Measurements from ENCODE around the gene MRPS22. TPM values are rescaled to one million over a fixed set of nuclear protein-coding genes. Genes with fewer than 3 reads are reported as not detected.

MRPS22 gene
- total RNA-seq, 1 experiment from 2014 or later = 95.1 TPM

GRCh38 chr3:139309061-139309591, 34.7 kb upstream of the MRPS22 start:
- intact Hi-C loops (cut with micrococcal nuclease) = no loop called here
- Histone ChIP-seq H3K9me3 (ENCODE audit: control insufficient read depth in 1 of 2, insufficient read depth in 1 of 2, low read depth in 1 of 2, low read length in 2 of 2) (no peaks in the 10 kb centered on the region), H3K4me3 (replicated peaks in 1 of 2; ENCODE audit: low read depth in 1 of 2, low read length in 2 of 2) (0 out of 4 replicates have a peak overlapping the region, but pooled peaks of 1 of the 2 experiments have one; percentile 11), H3K4me2 (ENCODE audit: low read length) (peak overlapping the region; percentile 67), H3K27me3 (ENCODE audit: insufficient read depth, low read length) (no peaks in the 10 kb centered on the region), H3K27ac (ENCODE audit: low read depth, low read length) (peak overlapping the region; percentile 99), H3K4me1 (ENCODE audit: control insufficient read depth in 1 of 2, insufficient read depth in 2 of 2, low read length in 2 of 2) (peaks cover 84 to 96% of the 10 kb centered on the region in 2 experiments), H3K79me2 (ENCODE audit: insufficient read depth, low read length) (peaks cover 10% of the 10 kb centered on the region; the same call in 1 of the 2 replicates), H3K9ac (ENCODE audit: low read length) (peak overlapping the region; percentile 71), H3K36me3 (ENCODE audit: control insufficient read depth in 1 of 2, insufficient read depth in 2 of 2, low read length in 2 of 2) (no peaks in the 10 kb centered on the region), H4K20me1 (ENCODE audit: insufficient read depth) (no peaks in the 10 kb centered on the region), H2AFZ (ENCODE audit: low read depth, low read length, poor library complexity, severe bottlenecking) (no peak overlapping the region), H3K9me2 (ENCODE audit: insufficient read depth) (no peaks in the 10 kb centered on the region)
- BruUV-seq (replicated peaks) = no TSS peak
- no peak for TF ChIP-seq EZH2phosphoT487 (IDR thresholded peaks at IDR 0.05; ENCODE audit: borderline replicate concordance)
- 0 out of 2 replicates have a peak, but pooled peaks have one; percentile 13 for TF ChIP-seq ZFX (IDR thresholded peaks at IDR 0.05)
- peak; percentile 51 for TF ChIP-seq TCF7L2 (IDR thresholded peaks at IDR 0.05; ENCODE audit: borderline replicate concordance, extremely low read depth, insufficient read depth, insufficient read length)
- peak; percentile 5; the same call in 1 of the 2 replicates for ATAC-seq
- DNase-seq (ENCODE audit: low read depth, low spot score) = no peak
- ChIA-PET POLR2A (interaction anchor here (5.0 to 15.9 kb wide), 2 partner anchors 8 to 10 kb away, joined by 34 to 198 read pairs; no protein-coding TSS in a partner anchor), RAD21 (ENCODE audit: low non-redundant PET in 1 of 2, low total read pairs in 2 of 2, uncharacterized antibody in 2 of 2, unreplicated experiment in 2 of 2) (interaction anchor here in 1 of 2 experiments (1.9 kb wide), 1 partner anchor 196 kb away, joined by 9 read pairs; no protein-coding TSS in a partner anchor), CTCF (no interaction called here)

- Histone ChIP-seq H3K27ac (ENCODE audit: low read depth, low read length) (peak overlapping the region; percentile 99), H3K9ac (ENCODE audit: low read length) (peak overlapping the region; percentile 71), H3K9me2 (ENCODE audit: insufficient read depth) (no peaks in the 10 kb centered on the region), H3K4me1 (ENCODE audit: control insufficient read depth in 1 of 2, insufficient read depth in 2 of 2, low read length in 2 of 2) (peaks cover 85 to 98% of the 10 kb centered on the region in 2 experiments), H3K79me2 (ENCODE audit: insufficient read depth, low read length) (peaks cover 10% of the 10 kb centered on the region; the same call in 1 of the 2 replicates), H3K4me2 (ENCODE audit: low read length) (peak overlapping the region; percentile 67), H4K20me1 (ENCODE audit: insufficient read depth) (no peaks in the 10 kb centered on the region), H3K36me3 (ENCODE audit: control insufficient read depth in 1 of 2, insufficient read depth in 2 of 2, low read length in 2 of 2) (no peaks in the 10 kb centered on the region), H2AFZ (ENCODE audit: low read depth, low read length, poor library complexity, severe bottlenecking) (no peak overlapping the region), H3K9me3 (ENCODE audit: control insufficient read depth in 1 of 2, insufficient read depth in 1 of 2, low read depth in 1 of 2, low read length in 2 of 2) (no peaks in the 10 kb centered on the region), H3K27me3 (ENCODE audit: insufficient read depth, low read length) (no peaks in the 10 kb centered on the region), H3K4me3 (replicated peaks in 1 of 2; ENCODE audit: low read depth in 1 of 2, low read length in 2 of 2) (peak overlapping the region in 1 of 2 experiments; percentile 11; a peak in 1 of 4 replicates)
- ChIA-PET RAD21 (ENCODE audit: low non-redundant PET in 1 of 2, low total read pairs in 2 of 2, uncharacterized antibody in 2 of 2, unreplicated experiment in 2 of 2) (interaction anchor here (1.1 to 1.9 kb wide), 4 partner anchors 8 to 197 kb away, joined by 3 to 9 read pairs (median 5); no protein-coding TSS in a partner anchor), CTCF (interaction anchor here (0.6 to 2.1 kb wide), 6 partner anchors 8 to 198 kb away, joined by 3 to 25 read pairs (median 6); no protein-coding TSS in a partner anchor), POLR2A (interaction anchor here (1.1 to 15.9 kb wide), 3 partner anchors 9 to 12 kb away, joined by 4 to 198 read pairs (median 34); no protein-coding TSS in a partner anchor)
- TF ChIP-seq ZFX (IDR thresholded peaks at IDR 0.05) (no peak), TCF7L2 (IDR thresholded peaks at IDR 0.05; ENCODE audit: borderline replicate concordance, extremely low read depth, insufficient read depth, insufficient read length) (no peak), ZNF274 (IDR thresholded peaks at IDR 0.05; ENCODE audit: low read depth, low read length) (no peak), SIN3A (IDR thresholded peaks at IDR 0.05; ENCODE audit: low read depth) (no peak), RAD21 (IDR thresholded peaks at IDR 0.05; ENCODE audit: low read depth) (no peak), CEBPB (IDR thresholded peaks at IDR 0.05; ENCODE audit: low read depth) (no peak), POLR2A (IDR thresholded peaks at IDR 0.05; ENCODE audit: borderline replicate concordance, extremely low read depth, insufficient read depth, insufficient read length) (no peak), CBX3 (IDR thresholded peaks at IDR 0.05; ENCODE audit: low read depth) (no peak), FOSL1 (IDR thresholded peaks at IDR 0.05; ENCODE audit: low read depth) (no peak), SRF (IDR thresholded peaks at IDR 0.05; ENCODE audit: low read depth) (no peak), POLR2AphosphoS5 (IDR thresholded peaks at IDR 0.05; ENCODE audit: low read depth, low read length) (no peak), ZBTB33 (IDR thresholded peaks at IDR 0.05; ENCODE audit: extremely low read depth, insufficient replicate concordance, low read length) (no peak), YY1 (IDR thresholded peaks at IDR 0.05; ENCODE audit: extremely low read depth, insufficient replicate concordance, low read depth, low read length) (no peak)
- DNase-seq (ENCODE audit: low read depth, low spot score) (no peak), ATAC-seq (peak; percentile 59)
- BruUV-seq (replicated peaks) = no TSS peak
- intact Hi-C loops (cut with micrococcal nuclease) = loop anchor here (1.0 to 10.0 kb wide), 2 partner anchors 8 to 715 kb away; partner anchors contain the start of gene CEP70
Measured at GRCh38 chr3:139309880-139310279, 33.9 kb upstream of the MRPS22 start.

Measured in HCT116 (cell line).